ENCODE results near the gene CMTM3.
A peak's percentile ranks its signal among the peaks of the same experiment; 100 is the strongest.
"Not testable (repeated sequence)": the region's sequence is repeated elsewhere in the genome, so short reads cannot be mapped to it uniquely, and the experiment has no call there.

CMTM3 gene

DNA sequence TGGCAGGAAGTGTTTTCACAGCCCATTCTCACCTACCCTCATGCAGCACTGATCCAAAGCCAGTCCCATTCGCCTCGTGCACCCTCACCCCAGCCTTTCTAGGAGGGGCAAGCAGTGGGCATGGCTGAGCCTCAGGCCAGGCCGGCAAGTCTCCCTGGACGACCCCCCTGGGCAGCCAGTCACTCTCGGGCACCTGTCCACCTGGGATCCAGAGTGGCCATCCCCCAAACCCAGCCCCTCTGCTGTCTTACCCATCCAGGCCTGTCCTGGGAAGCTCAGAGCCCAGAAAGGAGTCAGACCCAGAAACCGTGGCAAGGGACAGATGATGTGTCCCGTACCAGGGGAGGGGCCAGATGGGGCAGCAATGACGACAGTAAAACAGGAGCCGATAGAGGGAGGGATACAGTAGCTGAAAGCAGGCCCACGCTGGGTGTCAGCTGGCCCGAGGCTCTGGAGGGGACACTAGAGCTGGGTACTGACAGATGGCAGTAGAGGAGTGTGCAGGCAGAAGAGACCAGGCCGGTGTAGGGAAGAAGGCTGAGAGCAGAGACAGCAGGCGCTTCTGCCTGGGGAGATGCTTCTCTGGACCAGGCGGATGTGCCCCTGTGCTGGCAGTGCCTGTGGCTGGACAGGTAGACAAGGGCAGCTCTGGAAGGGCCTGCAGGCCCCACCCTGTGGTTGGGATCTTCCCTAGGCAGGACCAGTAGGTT lies 5.8 kb downstream of the CMTM3 start:
- DNase-seq: no peak

DNA sequence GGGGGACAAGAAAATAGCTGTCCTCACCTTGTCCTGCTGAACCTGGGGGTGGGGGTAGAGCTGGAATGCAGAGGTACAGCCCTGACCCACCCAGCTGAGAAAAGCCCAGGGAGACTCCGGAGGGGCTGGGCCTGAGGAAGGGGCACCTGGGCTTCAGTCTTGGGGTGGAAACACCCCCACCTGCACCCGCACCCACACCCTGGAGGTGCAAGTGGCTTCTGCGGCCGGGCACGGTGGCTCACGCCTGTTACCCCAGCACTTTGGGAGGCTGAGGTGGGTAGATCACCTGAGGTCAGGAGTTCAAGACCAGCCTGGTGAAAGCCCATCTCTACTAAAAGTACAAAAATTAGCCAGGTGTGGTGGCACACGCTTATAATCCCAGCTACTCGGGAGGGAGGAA lies 7.4 kb downstream of the CMTM3 start:
- DNase-seq: not testable (repeated sequence)

DNA sequence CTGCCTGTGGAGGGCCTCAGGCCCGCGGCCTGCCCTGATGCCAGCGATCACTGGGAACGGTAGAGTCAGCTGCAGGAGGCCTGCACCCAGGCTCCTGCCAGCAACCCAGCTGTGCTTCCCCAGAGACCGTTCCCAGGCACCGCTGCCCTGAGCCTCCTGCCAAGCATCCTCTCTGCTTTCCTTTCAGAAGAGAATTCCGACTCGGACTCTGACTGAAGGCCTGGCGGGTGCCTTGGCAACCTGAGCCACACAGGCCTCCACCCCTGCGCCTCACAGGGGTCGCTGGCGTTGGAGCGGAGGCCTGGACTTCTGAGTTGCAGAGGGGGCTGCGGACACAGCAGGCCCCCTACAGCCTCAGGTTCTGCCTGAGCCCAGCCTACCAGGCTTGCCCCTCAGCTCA lies 7.9 kb downstream of the CMTM3 start:
- no peak for DNase-seq

DNA sequence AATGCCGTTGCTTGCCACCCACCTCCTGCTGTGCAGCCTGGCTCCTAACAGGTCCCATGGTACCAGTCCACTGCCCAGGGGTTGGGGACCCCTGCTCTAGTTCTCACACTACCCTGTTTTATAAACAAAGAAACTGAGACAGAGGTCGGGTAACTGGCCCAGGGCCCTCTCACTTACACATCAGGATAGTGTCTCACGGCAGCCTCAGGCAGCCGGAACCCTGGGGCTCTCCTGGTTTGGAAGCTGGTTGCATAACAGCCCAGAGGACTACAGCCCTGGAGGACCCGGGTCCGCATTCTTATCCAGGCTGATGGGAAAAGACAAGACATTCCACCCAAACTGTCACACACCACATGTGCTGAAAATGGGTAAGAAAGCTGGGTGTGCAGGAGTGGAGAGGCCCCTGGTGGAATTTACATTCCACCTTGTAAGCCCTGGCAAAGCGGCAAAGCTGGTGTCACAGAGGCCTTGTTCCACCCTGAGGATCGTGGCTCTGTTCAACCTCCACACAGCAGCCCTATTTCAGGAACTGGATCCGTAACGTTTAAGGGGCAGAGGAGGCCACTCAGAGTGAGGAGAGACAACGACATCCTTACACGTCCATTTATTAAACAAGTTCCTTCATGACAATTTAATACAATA lies 9.8 kb downstream of the CMTM3 start:
- DNase-seq: no peak

DNA sequence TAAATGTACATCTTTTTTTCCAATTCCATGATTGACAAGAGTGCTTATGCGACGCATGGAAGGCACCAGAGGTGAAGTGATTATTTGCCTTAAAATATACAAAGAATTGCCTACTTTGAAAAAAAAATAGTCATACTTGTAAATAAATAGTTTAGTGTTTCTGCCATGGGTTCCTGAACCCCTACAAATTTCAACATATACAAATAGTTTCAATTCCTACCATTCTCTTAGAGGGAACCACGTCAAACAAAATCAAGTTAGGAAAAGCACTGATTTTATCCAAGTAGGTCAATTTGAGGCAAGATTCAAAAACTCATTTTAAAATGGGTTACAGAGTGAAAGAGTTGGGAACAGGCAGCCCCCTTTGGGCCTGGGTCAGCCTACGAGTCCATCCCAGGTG lies 11.7 kb downstream of the CMTM3 start:
- no peak for DNase-seq

DNA sequence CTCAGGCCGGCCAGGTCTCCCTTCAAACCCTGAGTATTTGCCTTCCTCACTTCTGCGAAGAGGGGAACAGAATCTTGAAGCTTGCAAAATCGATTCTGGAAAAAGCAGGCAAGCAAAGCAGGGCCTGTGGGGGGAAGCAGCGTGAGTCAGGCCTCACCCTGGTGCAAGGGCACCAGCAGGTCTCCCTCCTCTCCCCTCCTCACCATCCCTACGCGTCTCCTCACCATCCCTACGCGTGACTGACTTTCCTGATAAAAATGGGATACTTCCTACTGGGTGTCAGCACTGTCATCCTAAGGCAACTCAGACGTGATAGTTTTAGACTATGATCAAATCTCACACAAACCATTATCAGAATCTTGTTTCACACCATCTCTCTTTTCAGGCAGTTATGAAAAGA lies 12.1 kb downstream of the CMTM3 start:
- DNase-seq: no peak

DNA sequence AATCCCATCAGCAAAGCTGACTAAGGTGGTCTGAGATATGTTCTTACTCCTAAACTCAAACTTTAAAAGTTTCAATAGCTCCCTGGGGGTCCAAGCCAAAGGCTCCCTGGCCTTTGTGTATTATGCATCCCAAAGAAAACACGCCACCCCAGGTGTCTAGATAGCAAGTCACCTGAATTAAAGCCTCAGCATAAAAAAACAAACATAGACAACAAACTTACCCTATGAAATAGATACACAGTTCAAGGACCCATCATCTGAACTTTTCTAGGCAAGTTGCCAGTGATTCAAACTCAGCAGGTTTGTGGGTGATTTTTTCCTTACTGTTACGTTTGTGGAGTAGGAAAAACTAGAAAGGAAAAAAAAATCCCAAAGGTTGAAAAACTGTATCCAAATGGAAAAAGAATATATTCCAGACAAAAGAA lies 12.5 kb downstream of the CMTM3 start:
- no peak for DNase-seq

DNA sequence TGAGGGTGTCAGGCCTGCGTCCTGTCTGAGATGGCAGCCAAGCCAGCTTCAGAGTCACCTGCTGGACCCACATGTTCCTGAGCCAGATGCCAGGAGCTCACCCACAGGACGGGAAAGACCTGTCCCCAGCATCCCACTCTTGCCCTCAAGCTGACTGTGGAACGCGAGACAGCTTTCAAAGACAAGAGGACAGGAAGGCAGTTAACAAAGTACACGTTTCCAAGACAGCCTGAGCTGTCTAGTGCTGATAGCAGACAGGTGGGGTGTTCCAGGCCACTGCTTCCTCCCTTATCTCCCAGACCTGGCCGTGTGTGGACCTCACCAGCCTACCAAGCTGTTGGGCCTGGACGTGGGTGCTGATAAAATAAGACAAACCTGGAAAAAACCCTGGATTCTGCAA lies 13.2 kb downstream of the CMTM3 start:
- DNase-seq: no peak

DNA sequence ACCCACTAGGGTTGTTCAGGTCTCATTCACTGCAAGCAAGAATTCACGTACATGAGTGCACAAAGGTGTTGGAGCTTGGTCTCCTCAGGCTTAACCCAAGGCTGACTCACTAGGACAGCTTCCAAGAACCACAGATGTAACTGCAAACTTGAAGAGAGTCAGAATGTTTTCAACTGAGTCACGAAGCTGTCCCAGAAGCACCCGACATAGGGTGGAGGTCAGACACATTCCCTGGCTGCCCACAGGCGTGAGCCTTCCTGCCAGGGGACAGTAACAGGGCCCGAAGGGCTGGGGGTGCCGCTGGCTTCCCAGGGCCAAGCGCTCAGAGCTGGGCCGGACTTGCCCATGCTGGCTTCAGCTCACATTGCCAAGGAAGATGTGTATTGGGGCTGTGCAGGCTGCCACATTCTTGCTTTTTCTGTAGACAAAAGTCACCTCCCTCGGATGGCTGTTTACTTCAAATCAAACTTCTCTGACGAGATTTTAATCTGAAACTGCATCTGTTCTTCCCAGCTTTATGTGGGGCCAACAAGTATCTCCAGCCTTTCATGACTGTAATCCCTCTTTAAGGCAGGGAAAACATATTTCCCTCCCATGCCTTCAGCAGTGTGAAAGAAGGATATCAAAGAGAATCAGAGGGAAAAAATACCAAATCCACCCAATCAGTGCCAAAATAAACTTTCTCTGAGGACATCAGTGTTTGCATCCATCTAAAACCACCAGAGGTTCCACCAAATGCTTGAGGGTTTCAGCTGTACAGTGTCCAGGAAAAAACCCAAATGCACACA lies 14.3 kb downstream of the CMTM3 start:
- no peak for DNase-seq

DNA sequence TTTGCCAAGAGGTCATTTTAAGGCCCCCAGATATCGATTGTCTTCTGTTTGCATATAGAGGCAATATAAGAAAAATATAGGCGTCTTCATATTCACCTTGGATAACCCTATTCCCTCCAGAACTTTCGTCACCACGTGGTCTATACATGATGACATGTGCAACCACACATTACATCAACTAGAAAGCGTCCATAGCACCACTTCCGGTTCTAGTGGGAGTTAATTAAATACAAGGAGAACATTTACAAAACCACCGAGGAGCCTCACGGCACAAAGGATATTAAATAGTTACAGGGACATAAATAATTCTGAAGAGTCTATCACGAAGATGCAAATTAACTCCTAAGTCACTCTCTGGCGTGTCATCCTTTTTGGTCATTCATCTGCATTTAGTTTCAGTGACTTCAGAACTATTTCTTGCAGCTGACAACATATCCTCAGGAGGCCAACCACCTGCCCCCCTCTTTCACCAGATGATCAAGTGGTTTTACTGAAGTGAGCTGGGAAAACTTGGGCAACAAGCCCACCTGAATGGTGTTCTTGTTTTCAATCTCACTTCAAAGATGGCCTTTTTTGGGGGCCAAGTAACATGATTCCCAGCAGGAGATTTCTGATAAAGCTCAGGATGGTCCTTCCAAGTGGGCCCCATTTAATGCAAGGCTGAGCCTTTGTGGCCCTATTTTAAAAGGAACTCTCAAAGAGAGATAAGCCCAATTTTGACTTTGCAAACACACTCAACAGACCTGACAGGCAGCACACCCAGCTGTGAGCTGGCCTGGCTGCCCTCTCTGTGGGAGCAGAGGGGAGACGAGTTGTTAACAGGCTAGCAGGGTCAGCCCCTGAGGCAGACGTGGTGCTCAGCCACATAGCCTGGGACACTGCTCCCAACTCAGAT lies 15.3 kb downstream of the CMTM3 start:
- no peak for DNase-seq

DNA sequence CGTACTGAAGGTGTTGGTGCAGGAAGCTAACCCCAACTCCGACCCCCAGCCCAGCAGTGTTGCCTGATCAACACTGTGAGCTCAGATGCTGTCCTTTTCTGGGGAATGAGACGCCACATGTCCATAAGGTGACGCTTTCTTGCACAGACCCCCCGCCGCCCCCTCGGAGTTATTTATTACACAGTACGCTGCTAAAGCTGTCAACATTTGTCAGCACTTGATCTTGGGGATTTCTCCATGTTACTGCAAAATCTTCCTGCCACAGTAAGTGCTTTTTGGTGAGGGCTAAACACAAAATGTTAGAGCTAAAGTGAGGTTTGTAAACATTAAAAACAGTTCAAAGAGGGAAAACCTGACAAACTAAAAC lies 15.9 kb downstream of the CMTM3 start:
- DNase-seq: no peak

DNA sequence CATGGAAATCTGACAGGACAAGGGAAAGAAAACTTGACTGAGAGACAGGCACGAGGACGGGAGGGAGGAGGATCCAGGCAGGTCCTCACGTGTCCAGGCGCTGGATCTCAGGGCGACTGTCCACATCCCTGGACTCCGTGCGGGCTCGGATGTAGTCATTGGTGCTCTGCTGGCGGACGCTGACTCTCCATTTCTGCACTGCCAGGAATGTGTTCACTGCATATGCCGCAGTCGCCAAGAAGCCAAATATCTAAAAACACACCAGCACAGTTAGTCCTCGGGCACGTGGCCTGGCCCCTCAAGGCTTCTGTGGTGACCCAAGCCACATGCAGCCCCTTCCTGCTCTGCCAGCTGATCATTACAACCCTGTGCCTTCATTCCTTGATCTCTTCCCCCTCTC lies 17.5 kb downstream of the CMTM3 start:
- DNase-seq: peak; percentile 14

DNA sequence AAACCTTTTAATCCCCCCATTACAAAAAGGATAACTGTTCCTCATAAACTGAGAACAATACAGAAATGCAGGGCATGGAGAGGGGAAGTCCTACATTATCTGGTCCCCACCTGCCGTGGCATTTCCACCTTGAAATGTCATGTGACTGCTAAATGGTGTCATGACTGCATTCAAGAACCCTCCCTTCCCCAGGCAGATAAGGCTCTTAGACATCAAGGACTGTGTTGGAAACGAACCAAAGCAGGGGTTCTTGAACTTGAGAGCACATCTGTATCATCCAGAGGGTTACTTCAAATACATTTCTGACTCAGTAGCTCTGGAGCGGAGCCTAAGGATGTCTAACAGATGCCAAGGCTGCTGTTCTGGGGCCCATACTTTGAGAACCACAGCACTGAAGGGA lies 18.4 kb downstream of the CMTM3 start:
- DNase-seq: no peak

DNA sequence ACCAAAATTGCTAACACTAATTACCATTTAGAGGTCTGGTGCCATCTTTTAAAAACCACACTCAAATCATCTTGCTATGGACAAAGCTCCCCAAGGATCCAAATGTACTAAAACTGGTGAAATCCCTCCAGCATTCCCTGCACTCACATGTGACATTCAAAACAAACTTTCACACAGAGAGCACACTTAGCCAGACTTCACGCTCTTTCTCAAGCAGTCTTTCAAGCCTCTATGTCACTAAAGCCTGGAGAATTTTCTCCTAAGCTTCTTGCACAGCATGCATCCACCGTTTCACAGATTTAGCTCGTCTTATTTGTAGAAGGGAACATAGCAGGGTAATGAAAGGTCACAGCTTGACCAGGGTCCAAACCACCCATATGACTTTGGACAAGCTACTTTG lies 19.3 kb downstream of the CMTM3 start:
- DNase-seq: no peak

DNA sequence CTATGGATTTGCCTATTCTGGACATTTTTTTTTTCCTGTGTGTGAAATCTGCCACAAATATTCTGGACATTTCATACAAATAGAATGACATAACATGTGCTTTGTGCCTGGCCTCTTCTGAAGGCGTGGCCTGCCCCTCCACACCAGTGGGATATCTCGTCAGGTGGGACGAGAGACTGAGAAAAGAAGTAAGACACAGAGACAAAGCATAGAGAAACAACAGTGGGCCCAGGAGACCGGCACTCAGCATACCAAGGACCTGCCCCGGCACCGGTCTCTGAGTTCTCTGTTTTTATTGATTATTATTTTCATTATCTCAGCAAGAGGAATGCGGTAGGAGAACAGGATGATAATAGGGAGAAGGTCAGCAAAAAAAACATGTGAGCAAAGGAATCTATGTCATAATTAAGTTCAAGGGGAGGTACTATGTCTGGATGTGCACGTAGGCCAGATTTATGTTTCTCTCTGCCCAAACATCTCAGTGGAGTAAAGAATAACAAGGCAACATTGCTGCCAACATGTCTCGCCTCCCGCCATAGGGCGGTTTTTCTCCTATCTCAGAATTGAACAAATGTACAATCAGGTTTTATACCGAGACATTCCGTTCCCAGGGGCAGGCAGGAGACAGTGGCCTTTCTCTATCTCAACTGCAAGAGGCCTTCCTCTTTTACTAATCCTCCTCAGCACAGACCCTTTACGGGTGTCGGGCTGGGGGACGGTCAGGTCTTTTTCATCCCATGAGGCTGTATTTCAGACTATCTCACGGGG lies 23.3 kb downstream of the CMTM3 start:
- not testable (repeated sequence) for DNase-seq

DNA sequence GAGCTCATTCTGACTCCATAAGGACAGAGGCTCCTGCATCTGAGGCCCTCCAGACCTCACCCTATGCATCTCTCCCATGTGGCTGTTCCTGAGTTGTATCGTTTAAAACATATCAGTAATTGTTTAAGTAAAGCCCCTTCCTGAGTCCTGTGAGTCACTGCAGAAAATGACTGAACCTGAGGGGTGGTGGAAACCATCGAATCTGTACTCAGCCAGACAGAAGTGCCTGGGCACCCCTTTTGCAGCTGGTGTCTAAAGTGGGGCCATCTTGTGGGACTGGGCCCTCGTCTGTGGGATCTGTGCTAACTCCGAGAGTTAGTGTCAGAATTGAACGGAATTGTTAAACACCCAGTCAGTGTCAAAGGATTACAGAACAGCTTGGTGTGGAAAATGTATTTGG lies 25.4 kb downstream of the CMTM3 start:
- no peak for DNase-seq

DNA sequence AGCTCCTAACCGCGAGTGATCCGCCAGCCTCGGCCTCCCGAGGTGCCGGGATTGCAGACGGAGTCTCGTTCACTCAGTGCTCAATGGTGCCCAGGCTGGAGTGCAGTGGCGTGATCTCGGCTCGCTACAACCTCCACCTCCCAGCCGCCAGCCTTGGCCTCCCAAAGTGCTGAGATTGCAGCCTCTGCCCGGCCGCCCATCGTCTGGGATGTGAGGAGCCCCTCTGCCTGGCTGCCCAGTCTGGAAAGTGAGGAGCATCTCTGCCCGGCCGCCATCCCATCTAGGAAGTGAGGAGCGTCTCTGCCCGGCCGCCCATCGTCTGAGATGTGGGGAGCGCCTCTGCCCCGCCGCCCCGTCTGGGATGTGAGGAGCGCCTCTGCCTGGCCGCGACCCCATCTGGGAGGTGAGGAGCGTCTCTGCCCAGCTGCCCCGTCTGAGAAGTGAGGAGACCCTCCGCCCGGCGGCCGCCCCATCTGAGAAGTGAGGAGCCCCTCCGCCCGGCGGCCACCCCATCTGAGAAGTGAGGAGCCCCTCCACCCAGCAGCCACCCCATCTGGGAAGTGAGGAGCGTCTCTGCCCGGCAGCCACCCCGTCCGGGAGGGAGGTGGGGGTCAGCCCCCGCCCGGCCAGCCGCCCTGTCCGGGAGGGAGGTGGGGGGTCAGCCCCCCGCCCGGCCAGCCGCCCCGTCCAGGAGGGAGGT lies 26.2 kb downstream of the CMTM3 start:
- not testable (repeated sequence) for DNase-seq

DNA sequence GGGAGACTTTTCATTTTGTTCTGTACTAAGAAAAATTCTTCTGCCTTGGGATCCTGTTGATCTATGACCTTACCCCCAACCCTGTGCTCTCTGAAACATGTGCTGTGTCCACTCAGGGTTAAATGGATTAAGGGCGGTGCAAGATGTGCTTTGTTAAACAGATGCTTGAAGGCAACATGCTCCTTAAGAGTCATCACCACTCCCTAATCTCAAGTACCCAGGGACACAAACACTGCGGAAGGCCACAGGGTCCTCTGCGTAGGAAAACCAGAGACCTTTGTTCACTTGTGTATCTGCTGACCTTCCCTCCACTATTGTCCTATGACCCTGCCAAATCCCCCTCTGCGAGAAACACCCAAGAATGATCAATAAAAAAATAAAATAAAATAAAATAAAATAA lies 27.1 kb downstream of the CMTM3 start:
- DNase-seq: not testable (repeated sequence)

DNA sequence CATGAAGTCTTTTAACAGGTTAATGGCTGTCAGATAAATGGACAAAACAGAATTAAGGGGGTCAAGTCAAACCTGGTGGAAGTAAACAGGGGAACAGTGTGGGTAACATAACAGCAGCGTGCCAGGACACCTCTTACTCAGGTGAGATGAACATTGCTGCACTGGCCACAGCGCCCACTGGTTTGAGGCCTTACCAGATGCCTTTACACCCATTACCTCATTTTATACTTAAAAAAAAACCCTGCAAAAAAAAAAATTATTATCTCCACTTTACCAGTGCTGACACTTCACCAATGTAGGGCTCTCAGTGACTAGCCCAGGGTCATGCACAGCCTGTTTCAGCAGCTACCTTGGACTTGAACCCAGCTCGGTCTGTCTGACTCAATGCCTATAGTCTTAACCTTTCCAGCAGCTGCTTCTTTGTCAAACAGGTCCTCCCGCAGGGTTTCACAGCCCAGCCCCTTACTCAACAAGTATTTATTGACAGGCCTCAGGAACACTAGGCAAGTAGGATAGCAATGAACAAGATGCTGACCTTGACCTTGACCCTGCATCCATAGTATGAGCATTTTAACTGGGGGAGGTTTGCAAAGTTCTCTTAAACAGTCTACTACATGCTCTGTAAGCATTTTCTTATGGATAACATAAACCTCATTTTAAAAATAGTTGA lies 30.2 kb downstream of the CMTM3 start:
- no peak for DNase-seq

DNA sequence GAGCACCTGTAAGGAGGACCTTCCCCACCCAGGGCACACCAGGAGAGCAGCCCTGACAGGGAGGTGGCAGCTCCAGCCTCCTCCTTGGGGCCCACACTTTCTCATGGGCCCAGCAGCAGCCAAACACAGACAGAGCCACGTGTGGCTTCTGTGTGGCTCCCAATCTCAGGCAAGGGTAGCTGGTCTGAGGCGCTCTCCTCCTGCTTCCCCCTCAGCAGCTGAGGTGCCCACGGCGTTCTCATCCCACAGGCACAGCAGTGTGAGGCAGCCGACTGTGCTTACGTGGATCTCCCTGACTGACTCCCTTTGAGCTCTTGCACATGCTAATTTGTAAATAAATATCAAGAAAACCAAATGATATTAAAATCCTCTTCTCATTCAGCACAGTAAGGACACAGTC lies 30.9 kb downstream of the CMTM3 start:
- DNase-seq: no peak

DNA sequence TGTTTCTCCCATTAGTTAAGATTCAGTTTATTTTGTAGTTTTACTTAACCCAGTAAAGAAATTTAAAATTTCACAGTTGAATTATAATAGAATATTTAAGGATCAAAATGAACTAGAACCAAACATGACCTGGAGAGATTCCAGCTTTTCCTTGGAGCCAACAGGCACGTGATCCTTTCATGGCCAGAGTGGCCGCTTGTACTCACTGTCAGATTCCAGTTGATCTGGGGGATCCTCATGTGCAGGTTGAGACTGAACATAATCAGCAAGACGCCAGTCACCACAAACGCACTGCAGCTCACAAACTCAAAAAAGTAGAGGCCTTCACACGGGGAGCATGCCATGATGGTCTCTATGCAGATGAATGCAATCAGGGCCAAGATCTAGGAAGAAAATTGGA lies 31.7 kb downstream of the CMTM3 start:
- no peak for DNase-seq

All from femur (tissue), 1 donor.